Measurements from ENCODE around the gene CDC25B.
A peak's percentile ranks its signal among the peaks of the same experiment; 100 is the strongest.

Gene CDC25B

GRCh38 chr20:3795511-3796468 lies at the start of gene CDC25B:
Gene CDC25B (plus strand): TSS chr20:3796310. CDS start chr20:3796532, 222 bp downstream.
- peak; percentile 90 for DNase-seq
- H3K36me3 Mint-ChIP-seq (ENCODE audit: low read depth), result peaks cover 44% of the 10 kb centered on the region
- no peaks in the 10 kb centered on the region for H3K9me3 Mint-ChIP-seq
- H3K27me3 Mint-ChIP-seq, result no peaks in the 10 kb centered on the region
- H3K4me1 Mint-ChIP-seq (ENCODE audit: low read depth), result peaks cover 50% of the 10 kb centered on the region
- H3K27ac Mint-ChIP-seq, result peak within 1 kb of the TSS; percentile 98
- peak within 1 kb of the TSS; percentile 85 for H3K4me3 Mint-ChIP-seq

GRCh38 chr20:3747471-3747870 lies 48.6 kb upstream of the CDC25B start:
- DNase-seq, result no peak
- Mint-ChIP-seq H3K9me3 (no peaks in the 10 kb centered on the region), H3K36me3 (ENCODE audit: low read depth) (peaks cover 9% of the 10 kb centered on the region), H3K27ac (no peak overlapping the region), H3K4me1 (ENCODE audit: low read depth) (peaks cover 16% of the 10 kb centered on the region), H3K4me3 (no peak overlapping the region), H3K27me3 (peaks cover 18% of the 10 kb centered on the region)

- DNase-seq, result no peak
- Mint-ChIP-seq H3K27ac (no peak overlapping the region), H3K4me1 (ENCODE audit: low read depth) (peaks cover 17% of the 10 kb centered on the region), H3K36me3 (ENCODE audit: low read depth) (peaks cover 9% of the 10 kb centered on the region), H3K27me3 (peaks cover 18% of the 10 kb centered on the region), H3K9me3 (no peaks in the 10 kb centered on the region), H3K4me3 (no peak overlapping the region)
Observed at GRCh38 chr20:3748073-3748472, 48.0 kb upstream of the CDC25B start.

- H3K4me1 Mint-ChIP-seq (ENCODE audit: low read depth), result peaks cover 17% of the 10 kb centered on the region
- peaks cover 10% of the 10 kb centered on the region for H3K36me3 Mint-ChIP-seq (ENCODE audit: low read depth)
- H3K4me3 Mint-ChIP-seq, result no peak overlapping the region
- no peak for DNase-seq
- no peak overlapping the region for H3K27ac Mint-ChIP-seq
- H3K27me3 Mint-ChIP-seq, result peaks cover 17% of the 10 kb centered on the region
- H3K9me3 Mint-ChIP-seq, result no peaks in the 10 kb centered on the region
Observed at GRCh38 chr20:3749087-3749688, 46.9 kb upstream of the CDC25B start.

GRCh38 chr20:3749689-3750531 lies 46.2 kb upstream of the CDC25B start:
- Mint-ChIP-seq H3K9me3 (no peaks in the 10 kb centered on the region), H3K27ac (no peak overlapping the region), H3K4me1 (ENCODE audit: low read depth) (peaks cover 13% of the 10 kb centered on the region), H3K27me3 (peaks cover 10% of the 10 kb centered on the region), H3K36me3 (ENCODE audit: low read depth) (peaks cover 17% of the 10 kb centered on the region), H3K4me3 (no peak overlapping the region)
- peak; percentile 52 for DNase-seq

- no peak overlapping the region for H3K4me3 Mint-ChIP-seq
- no peaks in the 10 kb centered on the region for H3K9me3 Mint-ChIP-seq
- peaks cover 8% of the 10 kb centered on the region for H3K4me1 Mint-ChIP-seq (ENCODE audit: low read depth)
- H3K27me3 Mint-ChIP-seq, result peaks cover 5% of the 10 kb centered on the region
- no peak for DNase-seq
- H3K27ac Mint-ChIP-seq, result no peak overlapping the region
- peaks cover 30% of the 10 kb centered on the region for H3K36me3 Mint-ChIP-seq (ENCODE audit: low read depth)
Observed at GRCh38 chr20:3751305-3751674, 44.8 kb upstream of the CDC25B start.

GRCh38 chr20:3751675-3752385 lies 44.3 kb upstream of the CDC25B start:
- peaks cover under 1% of the 10 kb centered on the region for H3K27me3 Mint-ChIP-seq
- H3K27ac Mint-ChIP-seq, result no peak overlapping the region
- peak overlapping the region; percentile 60 for H3K4me3 Mint-ChIP-seq
- peak; percentile 59 for DNase-seq
- H3K36me3 Mint-ChIP-seq (ENCODE audit: low read depth), result peaks cover 35% of the 10 kb centered on the region
- no peaks in the 10 kb centered on the region for H3K9me3 Mint-ChIP-seq
- H3K4me1 Mint-ChIP-seq (ENCODE audit: low read depth), result peaks cover 8% of the 10 kb centered on the region

GRCh38 chr20:3752386-3752759 lies 43.7 kb upstream of the CDC25B start:
- H3K9me3 Mint-ChIP-seq, result no peaks in the 10 kb centered on the region
- H3K27ac Mint-ChIP-seq, result no peak overlapping the region
- H3K36me3 Mint-ChIP-seq (ENCODE audit: low read depth), result peaks cover 38% of the 10 kb centered on the region
- peaks cover 8% of the 10 kb centered on the region for H3K4me1 Mint-ChIP-seq (ENCODE audit: low read depth)
- H3K27me3 Mint-ChIP-seq, result no peaks in the 10 kb centered on the region
- peak overlapping the region; percentile 60 for H3K4me3 Mint-ChIP-seq
- DNase-seq, result no peak

- no peak overlapping the region for H3K4me3 Mint-ChIP-seq
- H3K36me3 Mint-ChIP-seq (ENCODE audit: low read depth), result peaks cover 45% of the 10 kb centered on the region
- peak; percentile 59 for DNase-seq
- no peaks in the 10 kb centered on the region for H3K27me3 Mint-ChIP-seq
- no peak overlapping the region for H3K27ac Mint-ChIP-seq
- no peaks in the 10 kb centered on the region for H3K9me3 Mint-ChIP-seq
- peaks cover 8% of the 10 kb centered on the region for H3K4me1 Mint-ChIP-seq (ENCODE audit: low read depth)
Observed at GRCh38 chr20:3753098-3753497, 43.0 kb upstream of the CDC25B start.

- Mint-ChIP-seq H3K4me1 (ENCODE audit: low read depth) (peaks cover 8% of the 10 kb centered on the region), H3K36me3 (ENCODE audit: low read depth) (peaks cover 51% of the 10 kb centered on the region), H3K9me3 (no peaks in the 10 kb centered on the region), H3K27me3 (no peaks in the 10 kb centered on the region), H3K27ac (no peak overlapping the region), H3K4me3 (no peak overlapping the region)
- no peak for DNase-seq
Observed at GRCh38 chr20:3753501-3754275, 42.4 kb upstream of the CDC25B start.

- peaks cover 8% of the 10 kb centered on the region for H3K4me1 Mint-ChIP-seq (ENCODE audit: low read depth)
- H3K9me3 Mint-ChIP-seq, result no peaks in the 10 kb centered on the region
- no peak overlapping the region for H3K27ac Mint-ChIP-seq
- H3K27me3 Mint-ChIP-seq, result no peaks in the 10 kb centered on the region
- peaks cover 54% of the 10 kb centered on the region for H3K36me3 Mint-ChIP-seq (ENCODE audit: low read depth)
- H3K4me3 Mint-ChIP-seq, result no peak overlapping the region
- no peak for DNase-seq
Observed at GRCh38 chr20:3754276-3754630, 41.9 kb upstream of the CDC25B start.

- H3K4me3 Mint-ChIP-seq, result no peak overlapping the region
- DNase-seq, result no peak
- H3K27ac Mint-ChIP-seq, result no peak overlapping the region
- peaks cover 59% of the 10 kb centered on the region for H3K36me3 Mint-ChIP-seq (ENCODE audit: low read depth)
- no peaks in the 10 kb centered on the region for H3K27me3 Mint-ChIP-seq
- no peaks in the 10 kb centered on the region for H3K9me3 Mint-ChIP-seq
- H3K4me1 Mint-ChIP-seq (ENCODE audit: low read depth), result peaks cover 8% of the 10 kb centered on the region
Observed at GRCh38 chr20:3755269-3755668, 40.8 kb upstream of the CDC25B start.

- H3K4me3 Mint-ChIP-seq, result no peak overlapping the region
- no peak overlapping the region for H3K27ac Mint-ChIP-seq
- peaks cover 6% of the 10 kb centered on the region for H3K4me1 Mint-ChIP-seq (ENCODE audit: low read depth)
- H3K36me3 Mint-ChIP-seq (ENCODE audit: low read depth), result peaks cover 61% of the 10 kb centered on the region
- no peaks in the 10 kb centered on the region for H3K27me3 Mint-ChIP-seq
- H3K9me3 Mint-ChIP-seq, result no peaks in the 10 kb centered on the region
- no peak for DNase-seq
Observed at GRCh38 chr20:3755814-3756480, 40.2 kb upstream of the CDC25B start.
